Testis (tissue), 5 donors: Measurements from ENCODE around the gene GLI2. TPM values are rescaled to one million over a fixed set of nuclear protein-coding genes. Genes with fewer than 3 reads are reported as not detected.

Experiments
- DNase-seq: peaks from one replicate; pipeline ENCODE4 v3.0.0-alpha.2; 2019
- H3K27ac ChIP-seq, 2 donors: fragments of 200-600 bp; sonication (generic); one replicate each; pipeline ENCODE4 v1.5.1; 2019
- H3K27me3 ChIP-seq: fragments of 200-600 bp; sonication (generic); one replicate; pipeline ENCODE4 v1.5.1; 2019
- H3K36me3 ChIP-seq: fragments of 200-600 bp; sonication (generic); one replicate; pipeline ENCODE4 v1.5.1; 2017; ENCODE audit warnings: low read depth; ENCODE audit errors: missing control alignments
- H3K4me1 ChIP-seq: fragments of 200-600 bp; sonication (generic); one replicate; pipeline ENCODE4 v1.5.1; 2019
- H3K4me3 ChIP-seq, 2 donors: fragments of 200-600 bp; sonication (generic); one replicate each; pipeline ENCODE4 v1.5.1; 2017 to 2019
- H3K9me3 ChIP-seq: fragments of 200-600 bp; sonication (generic); one replicate; pipeline ENCODE4 v1.5.1; 2017
- POLR2A ChIP-seq: fragments of 450-650 bp; IDR thresholded peaks from one replicate; pipeline ENCODE4 v1.6.1; 2017; ENCODE audit warnings: antibody characterized with exemption, mild to moderate bottlenecking, moderate library complexity
- WGBS, 2 donors: methylation state at CpG; one replicate each; pipeline ENCODE4 v1.1.5; 2018; 5-methylcytosine and 5-hydroxymethylcytosine counted together
- intact Hi-C: fragments of 100-400 bp; cut with DNase I; formaldehyde crosslinking; loops from one replicate; pipeline ENCODE4 v1.15.1; 2023; ENCODE audit warnings: low total_unique reads
- long read RNA-seq, 2 donors: transcript quantifications; one replicate each; lab custom pipeline, GENCODE V29; 2026
- polyA plus RNA-seq: library from polyadenylated mRNA; stranded (reverse); fragments of 350-450 nt; fragmentation: Illumina TruSeq; extraction: RNeasy Lipid Tissue Mini Kit (QIAGEN cat#74804); gene quantifications from one replicate; pipeline ENCODE4 v1.2.3, GENCODE V29; 2014; ENCODE audit warnings: low read depth, low replicate concordance; ENCODE audit not compliant: insufficient read depth
- total RNA-seq, 2 donors: library from RNA; depleted of rRNA; stranded (reverse); fragments of >200 nt; gene quantifications; one replicate each; pipeline ENCODE4 v1.2.3, GENCODE V29; 2016
- TF ChIP-seq, protein P1 (sequence below), 3 experiments: fragments of 450-650 bp in 2 of 3; fragments of 200-600 bp in 1 of 3; sonication (generic) in 1 of 3; IDR thresholded peaks; one replicate each; pipeline ENCODE4 v1.5.1; 2016 to 2019; ENCODE audit warnings: antibody characterized with exemption in 3 of 3, mild to moderate bottlenecking in 2 of 3, moderate library complexity in 1 of 3

GLI2 gene
- total RNA-seq (10 to 100 TPM; 16.5 to 21.4 TPM), polyA plus RNA-seq (5.1 TPM)
- long read RNA-seq, donor 1 = 0 reads
- long read RNA-seq, donor 2 = 0 reads

DNA sequence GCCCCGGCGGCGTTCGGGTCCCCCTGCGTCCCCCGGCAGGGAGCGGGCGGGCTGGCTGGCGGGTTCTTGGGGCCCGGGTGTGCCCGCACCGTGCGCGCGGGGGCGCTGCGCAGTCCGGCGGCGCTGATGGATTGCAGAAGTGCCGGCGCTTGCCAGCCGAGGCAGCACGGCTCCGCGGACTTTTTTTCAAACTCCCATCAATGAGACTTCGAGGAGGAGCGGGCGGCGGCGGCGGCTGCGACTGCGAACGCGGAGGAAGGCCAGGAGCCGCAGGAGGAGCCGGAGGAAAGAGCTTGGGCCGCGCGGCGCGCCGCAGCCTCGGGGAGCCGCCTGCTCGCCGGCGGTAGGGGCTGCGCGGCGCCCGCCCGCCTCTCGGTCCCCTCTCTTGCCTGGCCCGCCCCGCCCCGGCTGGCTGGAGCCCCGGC is at the start of gene GLI2:
Gene GLI2, plus strand, starts transcription at position 123 of the 425 bp plus-strand sequence. CDS start 61,453 bp downstream, outside the sequence.
- intact Hi-C loops = no loop called here
- WGBS, 2 donors = 0% methylated on average over 10 to 23 of the region's 59 CpGs
- peak within 1 kb of the TSS; percentile 90 for H3K27ac ChIP-seq
- H3K4me3 ChIP-seq = peak within 1 kb of the TSS; percentile 66 to 78
- H3K27me3 ChIP-seq = no peaks in the 10 kb centered on the region
- no peaks in the 10 kb centered on the region for H3K36me3 ChIP-seq
- peaks cover 33% of the 10 kb centered on the region for H3K4me1 ChIP-seq
- peak; percentile 90 for DNase-seq
- H3K9me3 ChIP-seq = no peaks in the 10 kb centered on the region
- TF ChIP-seq POLR2A = no peak
- TF ChIP-seq, protein P1, sequence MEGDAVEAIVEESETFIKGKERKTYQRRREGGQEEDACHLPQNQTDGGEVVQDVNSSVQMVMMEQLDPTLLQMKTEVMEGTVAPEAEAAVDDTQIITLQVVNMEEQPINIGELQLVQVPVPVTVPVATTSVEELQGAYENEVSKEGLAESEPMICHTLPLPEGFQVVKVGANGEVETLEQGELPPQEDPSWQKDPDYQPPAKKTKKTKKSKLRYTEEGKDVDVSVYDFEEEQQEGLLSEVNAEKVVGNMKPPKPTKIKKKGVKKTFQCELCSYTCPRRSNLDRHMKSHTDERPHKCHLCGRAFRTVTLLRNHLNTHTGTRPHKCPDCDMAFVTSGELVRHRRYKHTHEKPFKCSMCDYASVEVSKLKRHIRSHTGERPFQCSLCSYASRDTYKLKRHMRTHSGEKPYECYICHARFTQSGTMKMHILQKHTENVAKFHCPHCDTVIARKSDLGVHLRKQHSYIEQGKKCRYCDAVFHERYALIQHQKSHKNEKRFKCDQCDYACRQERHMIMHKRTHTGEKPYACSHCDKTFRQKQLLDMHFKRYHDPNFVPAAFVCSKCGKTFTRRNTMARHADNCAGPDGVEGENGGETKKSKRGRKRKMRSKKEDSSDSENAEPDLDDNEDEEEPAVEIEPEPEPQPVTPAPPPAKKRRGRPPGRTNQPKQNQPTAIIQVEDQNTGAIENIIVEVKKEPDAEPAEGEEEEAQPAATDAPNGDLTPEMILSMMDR (IDR thresholded peaks at IDR 0.05) = peak; percentile 30 to 83 (median 67)

DNA sequence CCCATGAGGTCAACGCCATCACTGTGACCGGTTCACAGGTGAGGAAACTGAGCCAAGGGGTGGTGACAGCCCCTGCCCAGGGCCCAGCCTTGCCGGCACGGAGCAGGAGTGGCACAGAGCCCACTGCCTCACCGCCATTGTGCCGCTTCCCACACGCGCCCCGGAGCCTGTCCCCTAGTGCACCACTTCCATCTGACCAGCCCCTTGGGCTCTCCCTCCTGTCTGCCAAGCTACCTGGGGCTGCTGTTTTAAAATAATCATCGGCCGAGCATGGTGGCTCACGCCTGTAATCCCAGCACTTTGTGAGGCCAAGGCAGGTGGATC is 49.7 kb upstream of the GLI2 start:
- WGBS, 2 donors = 89 to 93% methylated on average over 7 to 12 of the region's 12 CpGs
- intact Hi-C loops = no loop called here
- no peaks in the 10 kb centered on the region for H3K27me3 ChIP-seq
- TF ChIP-seq, protein P1 (IDR thresholded peaks at IDR 0.05) = no peak
- TF ChIP-seq POLR2A = no peak
- H3K27ac ChIP-seq = no peak overlapping the region
- no peaks in the 10 kb centered on the region for H3K36me3 ChIP-seq
- H3K4me3 ChIP-seq = no peak overlapping the region
- no peaks in the 10 kb centered on the region for H3K9me3 ChIP-seq
- no peaks in the 10 kb centered on the region for H3K4me1 ChIP-seq
- DNase-seq = no peak

DNA sequence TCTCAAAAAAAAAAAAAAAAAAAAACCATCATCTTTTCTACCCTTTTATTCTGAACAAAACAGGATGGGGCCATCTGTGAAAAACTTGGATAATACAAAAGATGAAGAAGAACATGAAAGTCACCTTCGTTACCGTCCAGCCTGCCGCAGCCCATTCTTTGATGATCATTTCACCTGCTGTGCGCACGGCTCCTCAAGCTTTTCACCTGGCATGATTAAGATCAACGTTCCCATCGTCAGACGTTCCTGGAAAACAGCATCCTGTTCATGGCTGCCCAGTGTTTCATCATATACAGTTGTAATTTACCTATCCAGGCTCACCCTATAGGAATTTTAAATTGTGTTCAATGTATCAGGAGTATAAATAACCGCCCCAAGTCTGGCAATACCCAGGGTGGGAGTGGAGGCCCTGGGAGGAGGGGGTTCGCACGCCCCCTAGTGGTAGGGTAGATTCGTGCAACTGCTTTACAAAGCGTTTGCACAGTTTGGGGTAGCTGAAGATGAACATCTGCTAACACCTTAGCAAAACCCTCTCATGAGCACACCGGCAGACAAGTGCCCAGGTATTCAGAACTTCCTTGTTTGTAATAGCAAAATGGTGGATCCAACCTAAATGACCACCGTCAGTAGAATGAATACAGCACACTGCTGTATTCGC is 49.0 kb upstream of the GLI2 start:
- no peak for TF ChIP-seq POLR2A
- TF ChIP-seq, protein P1 (IDR thresholded peaks at IDR 0.05) = no peak
- Histone ChIP-seq H3K27ac (no peak overlapping the region), H3K4me3 (no peak overlapping the region), H3K27me3 (no peaks in the 10 kb centered on the region), H3K9me3 (no peaks in the 10 kb centered on the region), H3K4me1 (no peaks in the 10 kb centered on the region), H3K36me3 (no peaks in the 10 kb centered on the region)
- WGBS, 2 donors = 87 to 90% methylated on average over 16 of the region's 16 CpGs
- no peak for DNase-seq
- intact Hi-C loops = no loop called here

DNA sequence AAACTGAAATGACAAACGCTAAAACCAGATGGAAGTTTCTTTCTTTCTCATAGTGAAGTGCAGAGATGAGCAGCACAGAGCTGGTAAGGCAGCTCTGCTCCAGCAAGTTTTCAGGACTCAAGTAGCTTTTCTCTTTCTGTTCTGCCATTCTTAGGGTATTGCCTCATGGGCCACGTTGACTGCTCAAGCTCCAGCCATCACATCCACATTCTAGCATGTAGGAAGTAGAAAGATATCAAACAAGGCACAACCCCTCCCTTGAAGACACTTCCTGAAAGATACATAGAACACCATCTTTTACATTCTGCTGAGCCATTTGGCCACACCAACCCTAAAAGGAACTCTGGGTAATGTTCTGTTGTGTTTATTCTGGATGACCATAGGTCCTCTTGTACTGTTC is 48.5 kb upstream of the GLI2 start:
- H3K9me3 ChIP-seq = no peaks in the 10 kb centered on the region
- TF ChIP-seq, protein P1 (IDR thresholded peaks at IDR 0.05) = no peak
- TF ChIP-seq POLR2A = no peak
- intact Hi-C loops = no loop called here
- no peaks in the 10 kb centered on the region for H3K4me1 ChIP-seq
- WGBS, 2 donors = 53 to 71% methylated on average over 2 of the region's 2 CpGs
- DNase-seq = no peak
- no peaks in the 10 kb centered on the region for H3K36me3 ChIP-seq
- H3K4me3 ChIP-seq = no peak overlapping the region
- H3K27me3 ChIP-seq = no peaks in the 10 kb centered on the region
- H3K27ac ChIP-seq = no peak overlapping the region

DNA sequence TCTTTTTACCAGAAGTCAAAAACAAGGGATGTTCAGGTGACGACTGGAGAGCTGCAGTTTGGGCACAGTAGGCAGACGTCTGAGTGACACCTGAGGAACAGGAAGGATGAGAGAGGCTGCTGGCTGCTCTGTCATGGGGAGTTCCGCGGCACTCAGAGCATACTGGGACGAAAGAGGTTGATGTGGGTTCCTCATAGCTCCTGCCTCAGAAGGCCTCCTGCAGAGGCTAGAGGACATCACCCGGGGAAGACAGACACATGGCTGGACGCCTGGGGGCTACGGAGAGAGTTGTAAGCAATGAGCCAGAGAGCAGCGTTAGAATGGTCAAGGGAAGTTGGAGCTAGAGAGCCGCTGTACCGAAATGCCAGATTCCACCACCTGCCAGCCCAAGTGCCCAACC is 45.1 kb upstream of the GLI2 start:
- no peak for TF ChIP-seq POLR2A
- TF ChIP-seq, protein P1 (IDR thresholded peaks at IDR 0.05) = no peak
- Histone ChIP-seq H3K36me3 (no peaks in the 10 kb centered on the region), H3K4me3 (no peak overlapping the region), H3K9me3 (no peaks in the 10 kb centered on the region), H3K27me3 (no peaks in the 10 kb centered on the region), H3K4me1 (no peaks in the 10 kb centered on the region), H3K27ac (no peak overlapping the region)
- intact Hi-C loops = no loop called here
- DNase-seq = no peak
- WGBS, 2 donors = 77 to 85% methylated on average over 11 of the region's 11 CpGs
